A549 (cell line): Measurements from ENCODE around the gene ESR1. TPM values are rescaled to one million over a fixed set of nuclear protein-coding genes. Genes with fewer than 3 reads are reported as not detected.

Experiments used
- ATAC-seq, 2 experiments: fragments of 200-7000 bp in 1 of 2; fragments of >200 bp in 1 of 2; cut with Nextera tagmentation in 1 of 2; cut with Tn5 transposase in 1 of 2; 3 replicates each; pipeline versions ENCODE4 v1.8.0 to v1.9.1; 2018 to 2020; ENCODE audit warnings: mild to moderate bottlenecking in 1 of 2, moderate library complexity in 1 of 2
- CTCF ChIA-PET: fragments of 300-600 bp; sonication (Branson Sonifier 250); formaldehyde crosslinking; extraction: SDS; loops from one replicate; lab custom pipeline; 2021; ENCODE audit warnings: antibody characterized with exemption, inconsistent platforms; lab: Yijun Ruan, JAX
- POLR2A ChIA-PET: fragments of 350-600 bp; formaldehyde crosslinking; extraction: SDS; loops from one replicate; lab custom pipeline; 2021; ENCODE audit warnings: antibody characterized with exemption, inconsistent platforms; lab: Yijun Ruan, JAX
- DNase-seq, 2 experiments: peaks; one replicate each; pipeline versions ENCODE4 v3.0.0 to v3.0.0-alpha.2; 2011 to 2016; ENCODE audit warnings: low read depth in 1 of 2, low spot score in 1 of 2
- FAIRE-seq: peaks from 2 replicates; lab custom pipeline; 2011; peaks lifted over from hg19 to GRCh38; lab: Jason Lieb, UNC
- H3K27ac ChIP-seq, 2 experiments: fragments of >200 bp; sonication (Bioruptor Twin); formaldehyde crosslinking; 3 replicates each; pipeline ENCODE4 v1.5.1; 2016 to 2017
- H3K4me1 ChIP-seq: fragments of >200 bp; sonication (Bioruptor Twin); formaldehyde crosslinking; 3 replicates; pipeline ENCODE4 v1.6.1; 2016
- H3K4me2 ChIP-seq: fragments of >200 bp; sonication (Bioruptor Twin); formaldehyde crosslinking; 3 replicates; pipeline ENCODE4 v1.6.1; 2016
- H3K4me3 ChIP-seq: fragments of >200 bp; sonication (Bioruptor Twin); formaldehyde crosslinking; 3 replicates; pipeline ENCODE4 v1.5.1; 2016
- H3K9me3 ChIP-seq: fragments of >200 bp; sonication (Bioruptor Twin); formaldehyde crosslinking; 3 replicates; pipeline ENCODE4 v1.6.1; 2016
- BHLHE40 ChIP-seq: IDR thresholded peaks from 2 replicates; pipeline ENCODE4 v1.6.1; 2012; ENCODE audit warnings: low read depth, low read length, inconsistent platforms
- CBX8 ChIP-seq: fragments of 200-600 bp; sonication (generic); IDR thresholded peaks from 2 replicates; pipeline ENCODE4 v1.6.1; 2016
- CEBPB ChIP-seq, 2 experiments: fragments of >200 bp in 1 of 2; sonication (Bioruptor Twin) in 1 of 2; formaldehyde crosslinking in 1 of 2; IDR thresholded peaks; 2 replicates each; pipeline ENCODE4 v1.6.1; 2012 to 2016
- CHD4 ChIP-seq: fragments of 200-600 bp; sonication (generic); IDR thresholded peaks from 2 replicates; pipeline ENCODE4 v1.6.1; 2016; ENCODE audit warnings: antibody characterized with exemption, mild to moderate bottlenecking, borderline replicate concordance
- EHMT2 ChIP-seq: fragments of 200-600 bp; sonication (generic); IDR thresholded peaks from 2 replicates; pipeline ENCODE4 v1.6.1; 2016; ENCODE audit warnings: antibody characterized with exemption, low read depth, mild to moderate bottlenecking, moderate library complexity
- FOSL2 ChIP-seq, 2 experiments: fragments of 450-650 bp in 1 of 2; fragments of >200 bp in 1 of 2; sonication (Bioruptor Twin) in 1 of 2; formaldehyde crosslinking; IDR thresholded peaks; 2 replicates each; pipeline versions ENCODE4 v1.5.0 to v1.6.1; 2016 to 2020; ENCODE audit warnings: mild to moderate bottlenecking in 1 of 2, moderate library complexity in 1 of 2
- GATA3 ChIP-seq: IDR thresholded peaks from 2 replicates; pipeline ENCODE4 v1.6.1; 2012; ENCODE audit warnings: borderline replicate concordance
- HOXB13 ChIP-seq: fragments of 250-450 bp; sonication (Bioruptor Pico); IDR thresholded peaks from 2 replicates; pipeline ENCODE4 v1.5.0; 2020; ENCODE audit warnings: low read depth, mild to moderate bottlenecking, moderate library complexity
- HOXB5 ChIP-seq: fragments of 250-450 bp; sonication (Bioruptor Pico); IDR thresholded peaks from 2 replicates; pipeline ENCODE4 v1.5.0; 2020; ENCODE audit warnings: mild to moderate bottlenecking, moderate library complexity
- KDM5A ChIP-seq: fragments of 200-600 bp; sonication (generic); IDR thresholded peaks from 2 replicates; pipeline ENCODE4 v1.6.1; 2016; ENCODE audit warnings: antibody characterized with exemption, mild to moderate bottlenecking
- MAFK ChIP-seq: fragments of 450-650 bp; IDR thresholded peaks from 2 replicates; pipeline ENCODE4 v1.6.1; 2014; ENCODE audit not compliant: partially characterized antibody
- NPAS2 ChIP-seq: fragments of 250-450 bp; sonication (Bioruptor Pico); IDR thresholded peaks from 2 replicates; pipeline ENCODE4 v1.8.0; 2022; ENCODE audit warnings: mild to moderate bottlenecking, moderate library complexity, borderline replicate concordance
- NR3C1 ChIP-seq: fragments of >200 bp; sonication (Bioruptor Twin); formaldehyde crosslinking; IDR thresholded peaks from 3 replicates; pipeline ENCODE4 v1.6.1; 2017
- PBX3 ChIP-seq: IDR thresholded peaks from 2 replicates; pipeline ENCODE4 v1.6.1; 2012
- PHF8 ChIP-seq: fragments of 200-600 bp; sonication (generic); IDR thresholded peaks from 2 replicates; pipeline ENCODE4 v1.6.1; 2016; ENCODE audit warnings: low read depth, mild to moderate bottlenecking, antibody characterized with exemption, moderate library complexity, borderline replicate concordance
- POLR2A ChIP-seq: IDR thresholded peaks from 2 replicates; pipeline ENCODE4 v1.6.1; 2012; ENCODE audit warnings: mild to moderate bottlenecking, low read length
- RAD21 ChIP-seq, 2 experiments: fragments of >200 bp in 1 of 2; sonication (Bioruptor Twin) in 1 of 2; formaldehyde crosslinking in 1 of 2; IDR thresholded peaks in 1 of 2; conservative IDR thresholded peaks in 1 of 2; 2 replicates in 1 of 2; 3 replicates in 1 of 2; pipeline ENCODE4 v1.6.1; 2012 to 2018; ENCODE audit warnings: inconsistent platforms in 1 of 2
- RARB ChIP-seq: fragments of 250-450 bp; sonication (Bioruptor Pico); IDR thresholded peaks from 2 replicates; pipeline ENCODE4 v1.8.0; 2021; ENCODE audit warnings: mild to moderate bottlenecking, moderate library complexity
- RFX5 ChIP-seq: fragments of 450-650 bp; IDR thresholded peaks from 2 replicates; pipeline ENCODE4 v1.7.1; 2014; ENCODE audit warnings: antibody characterized with exemption, mild to moderate bottlenecking, moderate library complexity
- SMC3 ChIP-seq: fragments of >200 bp; sonication (Bioruptor Twin); formaldehyde crosslinking; IDR thresholded peaks from 3 replicates; pipeline ENCODE4 v1.6.1; 2018; ENCODE audit warnings: inconsistent platforms
- SREBF2 ChIP-seq: fragments of 450-650 bp; IDR thresholded peaks from 2 replicates; pipeline ENCODE4 v1.6.1; 2014; ENCODE audit warnings: mild to moderate bottlenecking, moderate library complexity
- TP53 ChIP-seq: fragments of 250-450 bp; sonication (Bioruptor Pico); IDR thresholded peaks from 2 replicates; pipeline ENCODE4 v1.5.0; 2021; ENCODE audit warnings: mild to moderate bottlenecking, moderate library complexity
- USF2 ChIP-seq: fragments of 450-650 bp; IDR thresholded peaks from 2 replicates; pipeline ENCODE4 v1.6.1; 2014; ENCODE audit warnings: antibody characterized with exemption
- ZFP36 ChIP-seq: fragments of 450-650 bp; IDR thresholded peaks from 2 replicates; pipeline ENCODE4 v1.6.1; 2014; ENCODE audit warnings: borderline replicate concordance; ENCODE audit not compliant: partially characterized antibody
- ZSCAN20 ChIP-seq: fragments of 250-450 bp; sonication (Bioruptor Pico); IDR thresholded peaks from 2 replicates; pipeline ENCODE4 v1.8.0; 2022; ENCODE audit warnings: mild to moderate bottlenecking, moderate library complexity
- WGBS: methylation state at CpG from one replicate; pipeline ENCODE4 v1.1.6; 2017; ENCODE audit errors: missing lambda C conversion rate; 5-methylcytosine and 5-hydroxymethylcytosine counted together
- polyA plus RNA-seq, 4 experiments: library from polyadenylated mRNA; depleted of rRNA in 3 of 4; stranded (reverse); fragments of >200 nt; fragmentation: RNase III in 1 of 4; extraction: RNeasy Plus Mini Kit Qiagen cat#74134 plus additional on column Dnase treatment in 1 of 4; gene quantifications; 2 replicates in 3 of 4; 3 replicates in 1 of 4; pipeline ENCODE4 v1.2.3, GENCODE V29; 2011 to 2017
- TF ChIP-seq, protein P1 (sequence below): fragments of 150-350 bp; IDR thresholded peaks from 2 replicates; pipeline ENCODE4 v1.6.1; 2014; ENCODE audit warnings: low read depth, mild to moderate bottlenecking, low read length
- TF ChIP-seq, protein P2 (sequence below): fragments of 200-600 bp; sonication (generic); IDR thresholded peaks from 2 replicates; pipeline ENCODE4 v1.6.1; 2016; ENCODE audit warnings: antibody characterized with exemption, mild to moderate bottlenecking, moderate library complexity

ESR1 gene
- polyA plus RNA-seq, 2 of the 4 experiments (the other 2 are of a cell fraction): not detected

DNA sequence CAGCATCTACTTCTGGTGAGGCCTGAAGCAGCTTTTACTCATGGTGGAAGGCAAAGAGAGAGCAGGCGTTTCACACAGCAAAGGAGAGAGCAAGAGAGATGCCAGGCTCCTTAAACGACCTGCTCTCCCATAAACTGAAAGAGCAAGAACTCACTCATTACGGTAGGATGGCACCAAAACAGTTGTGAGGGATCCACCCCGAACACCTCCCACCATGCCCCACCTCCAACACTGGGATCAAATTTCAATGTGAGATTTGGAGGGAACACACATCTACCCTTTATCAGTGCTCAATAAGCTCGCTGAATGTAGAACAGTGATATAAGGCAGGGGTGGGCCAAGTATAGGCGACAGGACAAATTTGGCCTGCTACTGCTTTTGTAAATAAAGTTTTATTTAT is 244.6 kb downstream of the ESR1 start:
- ATAC-seq (no peak), DNase-seq (no peak), FAIRE-seq (no peak)
- Histone ChIP-seq H3K27ac (no peak overlapping the region), H3K4me2 (no peak overlapping the region), H3K4me3 (no peak overlapping the region), H3K9me3 (no peaks in the 10 kb centered on the region), H3K4me1 (no peaks in the 10 kb centered on the region)
- CTCF ChIA-PET: no interaction called here
- TF ChIP-seq SREBF2: no peak
- TF ChIP-seq RFX5: no peak
- TF ChIP-seq, protein P1, sequence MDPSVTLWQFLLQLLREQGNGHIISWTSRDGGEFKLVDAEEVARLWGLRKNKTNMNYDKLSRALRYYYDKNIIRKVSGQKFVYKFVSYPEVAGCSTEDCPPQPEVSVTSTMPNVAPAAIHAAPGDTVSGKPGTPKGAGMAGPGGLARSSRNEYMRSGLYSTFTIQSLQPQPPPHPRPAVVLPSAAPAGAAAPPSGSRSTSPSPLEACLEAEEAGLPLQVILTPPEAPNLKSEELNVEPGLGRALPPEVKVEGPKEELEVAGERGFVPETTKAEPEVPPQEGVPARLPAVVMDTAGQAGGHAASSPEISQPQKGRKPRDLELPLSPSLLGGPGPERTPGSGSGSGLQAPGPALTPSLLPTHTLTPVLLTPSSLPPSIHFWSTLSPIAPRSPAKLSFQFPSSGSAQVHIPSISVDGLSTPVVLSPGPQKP: no peak
- no peak for TF ChIP-seq TP53
- TF ChIP-seq HOXB5 (CRISPR knock-in tag): no peak
- TF ChIP-seq NR3C1: no peak
- no peak for TF ChIP-seq PHF8
- TF ChIP-seq POLR2A: no peak
- no peak for TF ChIP-seq RARB
- TF ChIP-seq ZFP36: no peak
- POLR2A ChIA-PET: no interaction called here
- WGBS: 49% methylated on average over 6 of the region's 6 CpGs

- Histone ChIP-seq H3K9me3 (no peaks in the 10 kb centered on the region), H3K4me2 (no peak overlapping the region), H3K27ac (no peak overlapping the region), H3K4me1 (no peaks in the 10 kb centered on the region), H3K4me3 (no peak overlapping the region)
- ChIA-PET CTCF (interaction anchor here (0.7 kb wide), 1 partner anchor 35 kb away, joined by 3 read pairs; no protein-coding TSS in a partner anchor), POLR2A (no interaction called here)
- no peak for ATAC-seq
- TF ChIP-seq BHLHE40: no peak
- TF ChIP-seq EHMT2: no peak
- no peak for TF ChIP-seq PBX3
- no peak for TF ChIP-seq GATA3
- no peak for TF ChIP-seq KDM5A
- no peak for TF ChIP-seq CHD4
- TF ChIP-seq MAFK: no peak
- TF ChIP-seq USF2: no peak
- TF ChIP-seq SMC3: no peak
- no peak for TF ChIP-seq HOXB13
- TF ChIP-seq FOSL2 (IDR thresholded peaks at IDR 0.05): no peak
- TF ChIP-seq FOSL2 (CRISPR knock-in tag; IDR thresholded peaks at IDR 0.05): no peak
- TF ChIP-seq HOXB5 (CRISPR knock-in tag): no peak
- TF ChIP-seq, protein P2, sequence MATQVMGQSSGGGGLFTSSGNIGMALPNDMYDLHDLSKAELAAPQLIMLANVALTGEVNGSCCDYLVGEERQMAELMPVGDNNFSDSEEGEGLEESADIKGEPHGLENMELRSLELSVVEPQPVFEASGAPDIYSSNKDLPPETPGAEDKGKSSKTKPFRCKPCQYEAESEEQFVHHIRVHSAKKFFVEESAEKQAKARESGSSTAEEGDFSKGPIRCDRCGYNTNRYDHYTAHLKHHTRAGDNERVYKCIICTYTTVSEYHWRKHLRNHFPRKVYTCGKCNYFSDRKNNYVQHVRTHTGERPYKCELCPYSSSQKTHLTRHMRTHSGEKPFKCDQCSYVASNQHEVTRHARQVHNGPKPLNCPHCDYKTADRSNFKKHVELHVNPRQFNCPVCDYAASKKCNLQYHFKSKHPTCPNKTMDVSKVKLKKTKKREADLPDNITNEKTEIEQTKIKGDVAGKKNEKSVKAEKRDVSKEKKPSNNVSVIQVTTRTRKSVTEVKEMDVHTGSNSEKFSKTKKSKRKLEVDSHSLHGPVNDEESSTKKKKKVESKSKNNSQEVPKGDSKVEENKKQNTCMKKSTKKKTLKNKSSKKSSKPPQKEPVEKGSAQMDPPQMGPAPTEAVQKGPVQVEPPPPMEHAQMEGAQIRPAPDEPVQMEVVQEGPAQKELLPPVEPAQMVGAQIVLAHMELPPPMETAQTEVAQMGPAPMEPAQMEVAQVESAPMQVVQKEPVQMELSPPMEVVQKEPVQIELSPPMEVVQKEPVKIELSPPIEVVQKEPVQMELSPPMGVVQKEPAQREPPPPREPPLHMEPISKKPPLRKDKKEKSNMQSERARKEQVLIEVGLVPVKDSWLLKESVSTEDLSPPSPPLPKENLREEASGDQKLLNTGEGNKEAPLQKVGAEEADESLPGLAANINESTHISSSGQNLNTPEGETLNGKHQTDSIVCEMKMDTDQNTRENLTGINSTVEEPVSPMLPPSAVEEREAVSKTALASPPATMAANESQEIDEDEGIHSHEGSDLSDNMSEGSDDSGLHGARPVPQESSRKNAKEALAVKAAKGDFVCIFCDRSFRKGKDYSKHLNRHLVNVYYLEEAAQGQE: no peak
- no peak for TF ChIP-seq CBX8
- no peak for TF ChIP-seq RAD21 (conservative IDR thresholded peaks at IDR 0.05 in 1 of 2, IDR thresholded peaks at IDR 0.05 in 1 of 2)
- no peak for TF ChIP-seq ZSCAN20
- TF ChIP-seq NPAS2: no peak
- no peak for TF ChIP-seq CEBPB (IDR thresholded peaks at IDR 0.05)
- 71% methylated on average over 1 of the region's 1 CpG for WGBS
- no peak for FAIRE-seq
- DNase-seq: no peak
Measured at GRCh38 chr6:152053332-152053731, 245.8 kb downstream of the ESR1 start.
